ENCODE results near the gene ORAI2.
"Not testable (repeated sequence)": the region's sequence is repeated elsewhere in the genome, so short reads cannot be mapped to it uniquely, and the experiment has no call there.

ORAI2 gene

GRCh38 chr7:102471791-102472125, 38.4 kb downstream of the ORAI2 start:
- in situ Hi-C loops (cut with HindIII; ENCODE audit: low sequenced_read_pairs), result no loop called here

GRCh38 chr7:102472126-102473041, 39.0 kb downstream of the ORAI2 start:
- TF ChIP-seq CTCF (IDR thresholded peaks at IDR 0.05; ENCODE audit: low read depth, low read length, missing control alignments), result no peak
- H3K4me3 ChIP-seq (ENCODE audit: low read depth, low read length), result no peak overlapping the region
- in situ Hi-C loops (cut with HindIII; ENCODE audit: low sequenced_read_pairs), result no loop called here
- no peak for DNase-seq (ENCODE audit: low read depth)

More at GRCh38 chr7:102471791-102472125, 38.4 kb downstream of the ORAI2 start:
- TF ChIP-seq CTCF (IDR thresholded peaks at IDR 0.05; ENCODE audit: low read depth, low read length, missing control alignments), result no peak
- DNase-seq (ENCODE audit: low read depth), result no peak
- no peak overlapping the region for H3K4me3 ChIP-seq (ENCODE audit: low read depth, low read length)

- no peak for DNase-seq (ENCODE audit: low read depth)
- no peak overlapping the region for H3K4me3 ChIP-seq (ENCODE audit: low read depth, low read length)
- in situ Hi-C loops (cut with HindIII; ENCODE audit: low sequenced_read_pairs), result no loop called here
- TF ChIP-seq CTCF (IDR thresholded peaks at IDR 0.05; ENCODE audit: low read depth, low read length, missing control alignments), result no peak
These were observed 40.1 kb downstream of the ORAI2 start for GRCh38 chr7:102473271-102473991.

GRCh38 chr7:102474116-102474515, 40.7 kb downstream of the ORAI2 start:
- DNase-seq (ENCODE audit: low read depth); H3K4me3 ChIP-seq (ENCODE audit: low read depth, low read length); in situ Hi-C loops (cut with HindIII; ENCODE audit: low sequenced_read_pairs): not testable (repeated sequence)

- DNase-seq (ENCODE audit: low read depth); H3K4me3 ChIP-seq (ENCODE audit: low read depth, low read length); in situ Hi-C loops (cut with HindIII; ENCODE audit: low sequenced_read_pairs): not testable (repeated sequence)
These were observed 41.5 kb downstream of the ORAI2 start for GRCh38 chr7:102474736-102475435.

- DNase-seq (ENCODE audit: low read depth); in situ Hi-C loops (cut with HindIII; ENCODE audit: low sequenced_read_pairs): not testable (repeated sequence)
- peak within 1 kb of the TSS; percentile 31 for H3K4me3 ChIP-seq (ENCODE audit: low read depth, low read length)
These were observed 45.2 kb downstream of the ORAI2 start, which contains the start of gene POLR2J for GRCh38 chr7:102478314-102479208. Gene POLR2J, minus strand, starts transcription at chr7:102478922. Its CDS starts 62 bp downstream, at chr7:102478860.

GRCh38 chr7:102479209-102479584, 45.8 kb downstream of the ORAI2 start:
- H3K4me3 ChIP-seq (ENCODE audit: low read depth, low read length); in situ Hi-C loops (cut with HindIII; ENCODE audit: low sequenced_read_pairs); DNase-seq (ENCODE audit: low read depth): not testable (repeated sequence)
